ENCODE data around the gene TMEM178A.
"Not testable (repeated sequence)": the region's sequence is repeated elsewhere in the genome, so short reads cannot be mapped to it uniquely, and the experiment has no call there.

TMEM178A gene

GRCh38 chr2:39648580-39648979, 17.1 kb upstream of the TMEM178A start:
- no peak for DNase-seq (ENCODE audit: low spot score)

- DNase-seq (ENCODE audit: low spot score) = no peak
Measured at GRCh38 chr2:39649511-39649910, 16.2 kb upstream of the TMEM178A start.

DNA sequence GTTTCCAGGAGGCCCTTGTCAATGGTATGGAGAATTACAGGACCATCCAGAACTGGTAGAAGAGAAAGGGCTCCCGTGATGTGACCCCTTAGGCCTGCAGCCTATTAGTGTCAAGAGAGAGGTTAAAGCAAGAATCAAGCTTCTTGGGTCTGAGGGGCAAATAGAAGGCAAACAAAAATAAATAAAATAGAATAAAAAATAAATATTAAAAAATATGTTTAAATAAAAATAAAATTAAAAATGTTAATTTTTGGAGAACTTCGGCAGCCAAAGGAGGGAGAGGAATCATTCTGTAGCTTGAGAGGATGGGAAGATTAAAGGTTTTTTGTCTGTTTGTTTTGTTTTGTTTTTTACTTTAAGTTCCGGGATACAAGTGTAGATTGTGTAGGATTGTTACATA, 15.2 kb upstream of the TMEM178A start:
- DNase-seq (ENCODE audit: low spot score) = no peak

- not testable (repeated sequence) for DNase-seq (ENCODE audit: low spot score)
Measured at GRCh38 chr2:39656215-39656614, 9.5 kb upstream of the TMEM178A start.

DNA sequence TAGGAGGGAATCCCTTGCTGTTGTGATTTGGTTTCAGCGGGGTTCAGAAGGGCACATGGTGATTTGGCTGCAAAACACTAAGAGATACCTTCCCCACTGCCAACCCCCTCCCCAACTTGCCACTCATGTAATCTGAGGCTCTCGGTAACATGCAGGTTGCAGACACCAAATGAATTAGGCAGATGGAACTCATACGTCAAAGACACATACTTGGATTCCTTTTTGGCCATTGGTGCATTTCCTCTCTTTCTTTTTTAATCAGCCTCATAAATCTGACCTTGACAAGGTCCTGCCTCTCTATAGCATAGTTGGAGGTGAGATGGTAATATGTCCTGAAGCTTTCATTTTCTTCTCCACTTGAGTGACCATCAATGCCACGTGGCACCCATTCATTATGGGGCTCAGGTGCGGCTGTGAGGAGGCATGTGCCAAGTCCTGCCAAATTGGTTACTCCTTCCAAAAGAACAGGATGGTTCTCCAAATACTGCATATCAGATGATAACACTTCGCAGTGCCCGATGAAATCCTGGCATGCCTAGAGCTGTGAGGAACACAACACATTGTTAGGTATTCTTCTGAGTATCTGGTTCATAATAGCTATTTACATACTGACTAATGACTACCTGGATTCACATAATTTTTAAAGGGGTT, 8.3 kb upstream of the TMEM178A start:
- DNase-seq (ENCODE audit: low spot score) = no peak

GRCh38 chr2:39658371-39658770, 7.3 kb upstream of the TMEM178A start:
- DNase-seq (ENCODE audit: low spot score) = no peak

DNA sequence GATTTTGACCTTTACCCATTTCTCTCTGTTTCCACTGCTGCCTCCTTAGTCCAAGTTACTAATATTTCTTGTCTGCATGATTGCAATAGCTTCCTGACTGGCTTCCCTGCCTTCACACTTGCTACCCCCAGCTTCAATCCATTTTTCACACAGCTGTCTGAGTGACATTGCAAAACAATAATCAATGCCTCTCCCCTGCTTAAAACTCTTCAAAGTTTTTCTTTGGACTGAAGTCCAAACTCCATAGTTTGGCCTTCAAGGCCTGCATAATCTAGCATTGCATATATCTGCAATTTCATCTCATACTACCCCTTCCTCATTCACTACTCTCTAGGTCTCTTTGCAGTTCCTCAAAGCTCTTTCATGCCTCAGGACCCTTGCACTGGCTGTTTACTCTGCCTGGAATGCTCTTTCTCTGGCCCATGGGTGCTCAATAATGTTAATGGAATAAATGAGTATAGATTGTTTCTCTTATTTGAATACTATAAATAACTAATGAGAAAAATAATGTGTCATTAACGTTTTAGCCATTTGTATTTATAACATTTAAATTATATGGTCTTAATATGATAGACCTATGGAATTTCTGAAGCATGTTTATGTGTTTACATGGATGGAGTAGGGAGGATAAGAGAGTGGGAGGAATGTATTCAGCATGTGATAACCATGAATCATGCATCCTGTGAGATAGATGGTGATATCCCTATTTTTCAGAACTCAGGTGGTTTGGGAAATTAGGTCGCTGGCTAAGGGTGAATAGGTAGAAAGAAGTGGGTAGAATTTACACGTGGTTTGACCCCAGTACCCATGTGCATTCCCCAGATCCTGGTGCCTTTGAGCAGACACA, 5.7 kb upstream of the TMEM178A start:
- DNase-seq (ENCODE audit: low spot score) = no peak

DNA sequence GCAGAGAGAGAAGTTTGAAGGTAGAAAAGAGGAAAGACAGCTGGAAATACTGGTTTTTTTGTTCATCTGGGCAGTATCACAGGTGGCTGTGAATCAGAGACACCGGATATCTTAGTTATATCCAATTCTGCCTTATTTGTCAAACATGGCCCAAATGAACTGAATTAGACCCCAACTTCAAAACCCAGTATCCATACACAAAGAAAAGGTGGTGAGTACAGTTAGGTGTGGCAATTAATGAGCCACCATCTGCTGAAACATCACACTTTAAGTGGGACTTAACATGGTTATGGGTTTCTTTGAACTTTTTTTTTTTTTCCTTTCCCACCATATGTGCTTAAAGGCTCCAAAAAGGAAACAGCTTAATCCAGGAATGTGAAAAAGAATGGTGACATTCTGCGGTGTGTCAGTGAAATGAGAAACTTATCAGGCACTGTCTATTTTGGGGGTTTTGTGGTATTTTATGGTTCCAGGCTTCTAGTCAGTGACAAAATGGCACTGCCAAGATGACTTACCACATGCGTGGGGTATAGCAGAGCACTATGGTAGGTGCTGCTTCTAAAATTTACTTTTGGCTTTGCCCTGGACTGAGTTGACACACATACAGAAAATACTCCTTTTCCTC, 5.0 kb upstream of the TMEM178A start:
- no peak for DNase-seq (ENCODE audit: low spot score)

DNA sequence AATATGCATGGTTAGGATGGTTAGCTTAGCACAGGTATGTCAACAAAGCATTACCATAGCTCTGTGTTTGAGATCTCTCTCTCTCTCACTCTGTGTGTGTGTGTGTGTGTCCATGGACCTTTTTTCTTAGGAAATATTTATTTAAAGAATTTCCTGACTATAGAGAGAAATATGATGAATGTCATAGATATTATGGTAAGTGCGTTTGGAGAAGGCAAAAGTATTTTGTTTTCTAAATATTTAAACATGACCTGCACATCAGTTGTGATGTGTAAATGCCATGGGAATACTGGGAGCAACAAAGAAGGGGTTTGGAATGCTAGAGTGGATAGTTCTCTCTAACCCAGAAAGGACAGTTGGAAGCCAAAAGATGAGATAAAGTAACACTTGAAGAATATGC, 3.9 kb upstream of the TMEM178A start:
- DNase-seq (ENCODE audit: low spot score) = no peak

DNA sequence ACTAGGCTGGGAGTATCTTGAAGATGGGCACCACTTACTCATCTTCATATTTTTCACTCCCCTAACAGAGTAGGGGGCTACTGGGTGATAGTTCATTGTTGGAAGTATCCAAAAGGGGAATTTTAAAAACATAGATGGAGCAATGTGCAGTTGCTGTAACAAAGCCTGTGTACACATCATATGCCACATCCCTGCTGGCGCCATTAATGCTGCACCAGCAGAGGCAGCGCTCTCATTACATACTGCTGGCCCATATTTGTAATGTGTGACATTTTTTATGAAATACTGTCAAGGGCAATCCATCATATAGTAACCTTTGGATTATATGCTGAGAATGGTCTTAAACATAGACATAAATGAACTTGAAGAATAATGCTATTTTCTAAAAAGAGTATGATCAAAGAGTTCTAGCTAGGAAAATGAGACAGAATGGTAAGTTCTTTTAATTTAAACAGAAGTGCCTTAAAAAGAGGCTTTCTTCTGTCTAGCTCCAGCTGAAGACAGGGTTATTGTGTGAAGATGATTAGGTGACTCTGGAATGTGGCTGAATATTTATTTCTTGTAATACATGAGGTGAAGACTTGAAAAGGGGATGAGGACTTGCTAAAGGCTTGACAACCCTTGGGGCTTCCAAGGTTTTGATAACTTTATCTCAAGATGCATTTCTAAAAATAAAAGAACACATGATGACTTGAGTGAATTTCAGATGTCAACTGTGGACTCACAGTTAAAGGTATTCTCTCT, 2.4 kb upstream of the TMEM178A start:
- DNase-seq (ENCODE audit: low spot score) = no peak

DNA sequence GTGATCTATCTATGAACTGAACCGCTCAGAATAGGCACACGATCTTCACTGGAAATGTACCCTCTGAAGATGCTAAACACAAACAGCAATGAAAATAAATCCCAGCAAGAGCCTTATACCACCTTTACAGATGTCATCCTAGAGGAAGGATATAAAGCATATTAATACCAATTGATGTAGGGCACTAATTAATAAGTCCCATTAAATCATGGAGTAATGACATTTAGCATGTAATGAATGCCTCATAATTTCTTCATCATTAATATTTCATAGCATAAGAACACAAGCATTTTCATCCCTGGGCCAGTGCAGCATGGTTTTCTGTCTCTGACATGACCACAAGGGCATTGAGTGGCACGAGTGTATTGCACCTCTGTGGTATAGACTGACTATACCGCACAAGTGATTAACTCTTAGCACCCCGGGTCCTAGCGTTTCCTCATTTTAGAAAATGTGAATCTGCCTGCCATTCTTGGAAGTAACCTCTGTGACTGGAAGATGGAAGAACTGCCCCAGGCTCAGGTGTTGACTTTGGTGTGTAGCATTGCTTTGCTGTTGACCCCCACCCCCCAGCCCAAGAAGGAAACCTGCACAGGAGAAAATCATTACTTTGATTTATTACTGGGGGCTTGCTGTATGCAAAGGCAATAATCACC, 1.4 kb upstream of the TMEM178A start:
- no peak for DNase-seq (ENCODE audit: low spot score)

- no peak for DNase-seq (ENCODE audit: low spot score)
Measured at GRCh38 chr2:39664888-39665591, 677 bp upstream of the TMEM178A start.

- no peak for DNase-seq (ENCODE audit: low spot score)
Measured at GRCh38 chr2:39666491-39667101, 879 bp downstream of the TMEM178A start.

DNA sequence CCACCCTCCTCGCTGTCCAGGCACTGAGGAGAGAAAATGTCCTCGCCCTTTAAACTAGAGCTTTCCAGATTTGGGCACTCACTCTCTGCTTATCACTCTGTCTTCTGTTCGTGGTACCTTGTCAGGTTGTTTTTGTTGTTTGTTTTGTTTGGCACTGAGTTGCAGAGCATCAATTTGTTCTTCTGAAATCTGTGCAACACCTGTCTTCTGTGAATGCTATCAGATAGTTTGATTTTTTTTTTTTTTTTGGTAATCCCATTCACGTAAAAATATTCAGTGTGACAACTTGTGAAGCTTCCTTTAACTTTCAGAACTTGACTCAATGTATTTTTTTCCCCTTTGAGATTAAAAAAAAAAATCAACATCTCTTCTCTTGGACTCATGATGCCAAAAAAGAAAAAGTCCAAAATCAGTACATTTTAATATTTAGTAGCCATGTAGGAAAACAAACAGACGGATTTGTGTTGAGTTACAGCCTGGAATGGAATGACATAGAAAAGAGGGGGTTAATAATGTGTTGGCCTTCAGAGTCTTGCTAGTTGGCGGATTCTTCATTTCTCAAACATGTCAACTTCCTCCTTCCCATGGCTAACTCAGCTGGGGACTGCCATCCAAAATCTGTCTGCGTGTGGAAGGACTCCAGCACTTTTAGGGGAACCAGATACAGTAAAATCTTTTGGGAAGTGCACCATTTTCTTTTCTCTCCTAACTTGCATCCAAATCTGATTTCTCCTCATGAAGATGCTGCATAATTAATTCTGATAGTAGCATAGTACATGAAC, 1.6 kb downstream of the TMEM178A start:
- no peak for DNase-seq (ENCODE audit: low spot score)

DNA sequence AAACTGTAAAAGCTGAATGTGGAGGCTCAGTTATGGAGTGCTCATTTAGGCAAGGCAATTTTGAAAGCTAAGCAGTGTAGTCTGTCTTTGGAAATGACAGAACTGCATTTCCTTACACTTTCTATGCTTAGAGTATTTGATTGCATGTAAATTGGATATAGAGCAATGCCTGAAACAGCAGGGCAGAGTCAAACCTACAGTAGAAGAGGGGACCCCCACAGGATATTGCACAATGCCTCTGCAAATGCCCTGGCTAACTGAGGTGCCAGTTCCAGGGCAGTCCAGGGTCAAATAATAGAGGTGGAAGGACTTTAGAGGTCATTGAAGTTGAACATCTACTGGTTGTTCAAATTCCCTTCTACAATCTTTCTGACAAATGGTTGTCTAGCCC, 2.2 kb downstream of the TMEM178A start:
- DNase-seq (ENCODE audit: low spot score) = no peak

GRCh38 chr2:39668576-39669080, 2.9 kb downstream of the TMEM178A start:
- DNase-seq (ENCODE audit: low spot score) = no peak

DNA sequence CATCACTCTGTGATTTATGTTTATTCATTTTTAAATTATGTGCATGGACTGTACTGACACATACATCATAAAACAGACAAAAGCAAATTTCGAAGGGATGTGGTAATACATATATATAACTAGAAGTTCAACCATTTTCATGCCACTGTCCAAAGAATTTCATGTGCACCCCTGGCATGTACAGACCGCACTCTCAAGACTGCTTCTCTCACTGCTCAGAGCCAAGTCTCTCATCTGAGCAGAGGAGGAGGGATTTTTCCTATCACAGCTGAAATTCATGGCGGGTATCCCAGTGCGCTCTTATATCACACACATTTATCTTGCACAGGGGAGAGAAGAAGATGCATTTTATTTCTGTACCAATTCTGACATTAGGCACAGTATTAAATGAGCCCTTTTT, 5.9 kb downstream of the TMEM178A start:
- no peak for DNase-seq (ENCODE audit: low spot score)

DNA sequence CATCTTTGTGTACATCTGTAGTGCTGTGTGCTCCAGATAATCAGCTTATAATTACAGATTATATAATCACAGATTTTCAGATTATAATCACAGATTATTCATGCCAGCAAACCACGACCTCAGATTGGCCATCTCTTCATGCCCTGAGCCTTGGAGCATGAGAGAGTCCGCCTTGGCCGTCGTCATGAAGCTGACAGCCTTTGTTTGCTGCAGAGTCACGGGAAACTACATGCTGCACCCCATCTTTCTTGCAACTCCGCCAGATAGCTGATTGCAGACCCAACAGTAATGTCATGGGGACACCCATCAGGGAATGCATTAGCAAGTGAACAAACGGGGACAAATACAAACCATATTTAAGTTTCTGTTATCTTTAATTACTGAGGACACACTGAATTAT, 7.3 kb downstream of the TMEM178A start:
- no peak for DNase-seq (ENCODE audit: low spot score)

- no peak for DNase-seq (ENCODE audit: low spot score)
Measured at GRCh38 chr2:39676342-39676741, 10.6 kb downstream of the TMEM178A start.

GRCh38 chr2:39678170-39678569, 12.5 kb downstream of the TMEM178A start:
- no peak for DNase-seq (ENCODE audit: low spot score)

Measured in germinal center (tissue), 1 donor.